Karpas-422 (cell line): ENCODE results near the gene MTCL1. TPM values are rescaled to one million over a fixed set of nuclear protein-coding genes. Genes with fewer than 3 reads are reported as not detected.

ENCODE experiments used
- DNase-seq: peaks from one replicate; pipeline ENCODE4 v3.0.0-alpha.2; 2015
- H2AFZ ChIP-seq: fragments of 200-600 bp; sonication (generic); 2 replicates; pipeline ENCODE4 v1.6.1; 2014; ENCODE audit warnings: antibody characterized with exemption, low read length, mixed read lengths
- H3K27ac ChIP-seq: fragments of 200-600 bp; sonication (generic); 2 replicates; pipeline ENCODE4 v1.5.1; 2014; ENCODE audit warnings: mild to moderate bottlenecking, low read length, moderate library complexity
- H3K27me3 ChIP-seq: fragments of 200-600 bp; sonication (generic); 2 replicates; pipeline ENCODE4 v1.6.1; 2014; ENCODE audit warnings: low read length, mixed read lengths
- H3K36me3 ChIP-seq: fragments of 200-600 bp; sonication (generic); 2 replicates; pipeline ENCODE4 v1.6.1; 2014; ENCODE audit warnings: low read length, mixed read lengths; ENCODE audit not compliant: insufficient read depth
- H3K4me1 ChIP-seq: fragments of 200-600 bp; sonication (generic); 2 replicates; pipeline ENCODE4 v1.6.1; 2014; ENCODE audit warnings: mild to moderate bottlenecking, low read length, mixed read lengths
- H3K4me2 ChIP-seq: fragments of 200-600 bp; sonication (generic); 2 replicates; pipeline ENCODE4 v1.6.1; 2014; ENCODE audit warnings: low read length, low read depth, mild to moderate bottlenecking; ENCODE audit not compliant: poor library complexity, severe bottlenecking
- H3K4me3 ChIP-seq: fragments of 200-600 bp; sonication (generic); 2 replicates; pipeline ENCODE4 v1.5.1; 2014; ENCODE audit warnings: mild to moderate bottlenecking, antibody characterized with exemption, low read length, mixed read lengths
- H3K79me2 ChIP-seq: fragments of 200-600 bp; sonication (generic); 2 replicates; pipeline ENCODE4 v1.6.1; 2014; ENCODE audit warnings: mild to moderate bottlenecking, low read length, mixed read lengths
- H3K9ac ChIP-seq: fragments of 200-600 bp; sonication (generic); 2 replicates; pipeline ENCODE4 v1.6.0; 2014; ENCODE audit warnings: low read length
- H3K9me2 ChIP-seq: fragments of 200-600 bp; sonication (generic), shearing (Covaris generic); replicated peaks from 2 replicates; pipeline ENCODE4 v1.6.0; 2014; ENCODE audit warnings: mild to moderate bottlenecking, low read length, moderate library complexity; ENCODE audit not compliant: insufficient read depth
- H3K9me3 ChIP-seq: fragments of 300-700, 200-600 bp; sonication (generic); 2 replicates; pipeline ENCODE4 v1.6.1; 2014; ENCODE audit warnings: low read length, mixed read lengths
- H4K20me1 ChIP-seq: fragments of 200-600 bp; sonication (generic); 2 replicates; pipeline ENCODE4 v1.6.1; 2014; ENCODE audit warnings: mild to moderate bottlenecking, antibody characterized with exemption, low read length, low read depth; ENCODE audit not compliant: insufficient read depth
- total RNA-seq: library from RNA; depleted of rRNA; stranded (reverse); fragments of >200 nt; shearing (Covaris generic); gene quantifications from 2 replicates; pipeline ENCODE4 v1.2.3, GENCODE V29; 2014; ENCODE audit warnings: low replicate concordance

The MTCL1 gene
- total RNA-seq, 1 experiment from 2014 or later: 2.9 TPM

- no peak overlapping the region for H3K4me2 ChIP-seq
- H3K36me3 ChIP-seq: no peaks in the 10 kb centered on the region
Observed at GRCh38 chr18:8721716-8722115, 16.4 kb downstream of the MTCL1 start.

GRCh38 chr18:8722946-8723820, 17.8 kb downstream of the MTCL1 start:
- no peak overlapping the region for H3K27ac ChIP-seq
- no peak overlapping the region for H3K4me3 ChIP-seq
- H4K20me1 ChIP-seq: no peaks in the 10 kb centered on the region
- H3K27me3 ChIP-seq: no peaks in the 10 kb centered on the region
- no peak overlapping the region for H2AFZ ChIP-seq
- H3K4me2 ChIP-seq: no peak overlapping the region
- DNase-seq: no peak
- no peaks in the 10 kb centered on the region for H3K9me3 ChIP-seq
- no peak overlapping the region for H3K9ac ChIP-seq
- H3K36me3 ChIP-seq: no peaks in the 10 kb centered on the region
- no peaks in the 10 kb centered on the region for H3K9me2 ChIP-seq
- H3K4me1 ChIP-seq: no peaks in the 10 kb centered on the region
- H3K79me2 ChIP-seq: no peaks in the 10 kb centered on the region

More at GRCh38 chr18:8721716-8722115, 16.4 kb downstream of the MTCL1 start:
- Histone ChIP-seq H3K4me3 (no peak overlapping the region), H3K27me3 (no peaks in the 10 kb centered on the region), H3K27ac (no peak overlapping the region), H3K9me2 (no peaks in the 10 kb centered on the region), H3K9me3 (no peaks in the 10 kb centered on the region), H3K4me1 (no peaks in the 10 kb centered on the region), H4K20me1 (no peaks in the 10 kb centered on the region), H3K9ac (no peak overlapping the region), H3K79me2 (no peaks in the 10 kb centered on the region), H2AFZ (no peak overlapping the region)
- no peak for DNase-seq

GRCh38 chr18:8724452-8724851, 19.1 kb downstream of the MTCL1 start:
- Histone ChIP-seq H3K79me2 (no peaks in the 10 kb centered on the region), H3K9ac (no peak overlapping the region), H4K20me1 (no peaks in the 10 kb centered on the region), H3K4me3 (no peak overlapping the region), H3K4me2 (no peak overlapping the region), H3K27ac (no peak overlapping the region), H3K9me3 (no peaks in the 10 kb centered on the region), H2AFZ (no peak overlapping the region), H3K4me1 (no peaks in the 10 kb centered on the region), H3K27me3 (no peaks in the 10 kb centered on the region), H3K36me3 (no peaks in the 10 kb centered on the region), H3K9me2 (no peaks in the 10 kb centered on the region)
- DNase-seq: no peak

GRCh38 chr18:8726281-8726680, 20.9 kb downstream of the MTCL1 start:
- no peaks in the 10 kb centered on the region for H3K27me3 ChIP-seq
- no peaks in the 10 kb centered on the region for H4K20me1 ChIP-seq
- no peak overlapping the region for H3K9ac ChIP-seq
- no peaks in the 10 kb centered on the region for H3K4me1 ChIP-seq
- H3K27ac ChIP-seq: no peak overlapping the region
- DNase-seq: no peak
- no peaks in the 10 kb centered on the region for H3K9me3 ChIP-seq
- H3K9me2 ChIP-seq: no peaks in the 10 kb centered on the region
- H3K4me2 ChIP-seq: no peak overlapping the region
- no peaks in the 10 kb centered on the region for H3K36me3 ChIP-seq
- H3K4me3 ChIP-seq: no peak overlapping the region
- H2AFZ ChIP-seq: no peak overlapping the region
- no peaks in the 10 kb centered on the region for H3K79me2 ChIP-seq

- DNase-seq: no peak
- Histone ChIP-seq H3K4me3 (no peak overlapping the region), H3K79me2 (no peaks in the 10 kb centered on the region), H3K4me2 (no peak overlapping the region), H3K27me3 (no peaks in the 10 kb centered on the region), H3K27ac (no peak overlapping the region), H3K9me3 (no peaks in the 10 kb centered on the region), H3K9ac (no peak overlapping the region), H3K36me3 (no peaks in the 10 kb centered on the region), H4K20me1 (no peaks in the 10 kb centered on the region), H3K4me1 (no peaks in the 10 kb centered on the region), H3K9me2 (no peaks in the 10 kb centered on the region), H2AFZ (no peak overlapping the region)
Observed at GRCh38 chr18:8726963-8727705, 21.8 kb downstream of the MTCL1 start.

- Histone ChIP-seq H2AFZ (no peak overlapping the region), H3K4me2 (no peak overlapping the region), H3K79me2 (no peaks in the 10 kb centered on the region), H3K9ac (no peak overlapping the region), H3K9me2 (no peaks in the 10 kb centered on the region), H3K27ac (no peak overlapping the region), H3K4me3 (no peak overlapping the region), H3K36me3 (no peaks in the 10 kb centered on the region), H3K9me3 (no peaks in the 10 kb centered on the region), H3K27me3 (no peaks in the 10 kb centered on the region), H3K4me1 (no peaks in the 10 kb centered on the region), H4K20me1 (no peaks in the 10 kb centered on the region)
- no peak for DNase-seq
Observed at GRCh38 chr18:8730080-8730827, 24.9 kb downstream of the MTCL1 start.

GRCh38 chr18:8732442-8733360, 27.3 kb downstream of the MTCL1 start:
- Histone ChIP-seq H4K20me1 (no peaks in the 10 kb centered on the region), H3K27ac (no peak overlapping the region), H3K4me2 (no peak overlapping the region), H3K36me3 (no peaks in the 10 kb centered on the region), H3K9ac (no peak overlapping the region), H2AFZ (no peak overlapping the region), H3K9me2 (no peaks in the 10 kb centered on the region), H3K79me2 (no peaks in the 10 kb centered on the region), H3K4me3 (no peak overlapping the region), H3K9me3 (no peaks in the 10 kb centered on the region), H3K4me1 (no peaks in the 10 kb centered on the region), H3K27me3 (no peaks in the 10 kb centered on the region)
- DNase-seq: no peak
